ENCODE data around the gene AQP6.
"Not testable (repeated sequence)": the region's sequence is repeated elsewhere in the genome, so short reads cannot be mapped to it uniquely, and the experiment has no call there.

Gene AQP6

GRCh38 chr12:49971141-49971540, 1.6 kb upstream of the AQP6 start:
- no peak for FAIRE-seq

GRCh38 chr12:49972129-49972528, 618 bp upstream of the AQP6 start:
- no peak for FAIRE-seq

- no peak for FAIRE-seq
Measured at GRCh38 chr12:49973361-49973830, 649 bp downstream of the AQP6 start.

GRCh38 chr12:49974231-49974675, 1.5 kb downstream of the AQP6 start:
- FAIRE-seq, result no peak

- no peak for FAIRE-seq
Measured at GRCh38 chr12:49974677-49975317, 2.0 kb downstream of the AQP6 start.

- no peak for FAIRE-seq
Measured at GRCh38 chr12:49975318-49975761, 2.6 kb downstream of the AQP6 start.

GRCh38 chr12:49976557-49976956, 3.8 kb downstream of the AQP6 start:
- no peak for FAIRE-seq

- FAIRE-seq, result no peak
Measured at GRCh38 chr12:49978125-49978524, 5.4 kb downstream of the AQP6 start.

GRCh38 chr12:49979016-49979586, 6.4 kb downstream of the AQP6 start:
- no peak for FAIRE-seq

GRCh38 chr12:49979791-49980190, 7.0 kb downstream of the AQP6 start:
- FAIRE-seq, result no peak

GRCh38 chr12:49980501-49981349, 8.0 kb downstream of the AQP6 start:
- no peak for FAIRE-seq

GRCh38 chr12:49982246-49983087, 9.7 kb downstream of the AQP6 start:
- FAIRE-seq, result no peak

GRCh38 chr12:49983892-49984291, 11.1 kb downstream of the AQP6 start:
- no peak for FAIRE-seq

GRCh38 chr12:49984476-49985359, 12.0 kb downstream of the AQP6 start:
- FAIRE-seq, result no peak

- no peak for FAIRE-seq
Measured at GRCh38 chr12:49985981-49986380, 13.2 kb downstream of the AQP6 start.

GRCh38 chr12:49986476-49986875, 13.7 kb downstream of the AQP6 start:
- not testable (repeated sequence) for FAIRE-seq

- FAIRE-seq, result no peak
Measured at GRCh38 chr12:49987625-49988303, 15.0 kb downstream of the AQP6 start.

GRCh38 chr12:49989400-49989799, 16.7 kb downstream of the AQP6 start:
- FAIRE-seq, result not testable (repeated sequence)

- FAIRE-seq, result no peak
Measured at GRCh38 chr12:49990273-49990672, 17.5 kb downstream of the AQP6 start.

- FAIRE-seq, result no peak
Measured at GRCh38 chr12:49998453-49998852, 25.7 kb downstream of the AQP6 start.

GRCh38 chr12:50003595-50003994, 30.8 kb downstream of the AQP6 start:
- no peak for FAIRE-seq
